ENCODE results near the gene C6orf136. TPM values are rescaled to one million over a fixed set of nuclear protein-coding genes. Genes with fewer than 3 reads are reported as not detected.

The C6orf136 gene
- total and polyA plus RNA-seq, 2 donors from 2014 or later: 27.4 to 45.6 TPM

DNA sequence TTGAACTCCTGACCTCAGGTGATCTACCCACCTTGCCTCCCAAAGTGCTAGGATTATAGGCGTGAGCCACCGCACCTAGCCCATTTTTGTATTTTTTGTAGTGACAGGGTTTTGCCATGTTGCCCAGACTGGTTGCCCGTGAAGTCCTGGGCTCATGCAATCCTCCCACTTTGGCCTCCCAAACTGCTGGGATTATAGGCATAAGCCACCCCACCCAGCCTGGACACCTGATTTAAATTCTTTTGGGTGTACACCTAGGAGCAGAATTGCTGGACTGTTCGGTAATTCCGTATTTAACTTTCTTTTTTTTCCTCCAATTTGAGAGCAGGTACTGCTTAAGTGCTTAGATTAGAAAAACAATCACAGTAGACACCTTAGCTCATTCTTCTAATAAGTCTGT, 49.5 kb downstream of the C6orf136 start:
- peak in 1 of 5 donors; percentile 24 for DNase-seq
- Histone ChIP-seq H3K27me3 (ENCODE audit: control insufficient read depth, insufficient read depth, low read length) (no peaks in the 10 kb centered on the region), H3K9ac (ENCODE audit: low read length in 3 of 3) (no peak overlapping the region), H3K4me1 (ENCODE audit: control insufficient read depth in 2 of 3, insufficient read depth in 2 of 3, low read depth in 1 of 3, low read length in 3 of 3) (peaks cover 0 to 2% (median 2%) of the 10 kb centered on the region in 3 donors), H3K27ac (ENCODE audit: low read depth in 2 of 2, low read length in 2 of 2) (no peak overlapping the region), H3K9me3 (ENCODE audit: control insufficient read depth in 2 of 3, insufficient read depth in 1 of 3, low read length in 3 of 3) (no peaks in the 10 kb centered on the region), H3K36me3 (ENCODE audit: control insufficient read depth in 2 of 3, insufficient read depth in 3 of 3, low read length in 3 of 3) (no peaks in the 10 kb centered on the region), H3K4me3 (ENCODE audit: low read length in 3 of 3) (no peak overlapping the region)
- intact Hi-C loops (cut with DNase I): no loop called here
- TF ChIP-seq, protein P1, sequence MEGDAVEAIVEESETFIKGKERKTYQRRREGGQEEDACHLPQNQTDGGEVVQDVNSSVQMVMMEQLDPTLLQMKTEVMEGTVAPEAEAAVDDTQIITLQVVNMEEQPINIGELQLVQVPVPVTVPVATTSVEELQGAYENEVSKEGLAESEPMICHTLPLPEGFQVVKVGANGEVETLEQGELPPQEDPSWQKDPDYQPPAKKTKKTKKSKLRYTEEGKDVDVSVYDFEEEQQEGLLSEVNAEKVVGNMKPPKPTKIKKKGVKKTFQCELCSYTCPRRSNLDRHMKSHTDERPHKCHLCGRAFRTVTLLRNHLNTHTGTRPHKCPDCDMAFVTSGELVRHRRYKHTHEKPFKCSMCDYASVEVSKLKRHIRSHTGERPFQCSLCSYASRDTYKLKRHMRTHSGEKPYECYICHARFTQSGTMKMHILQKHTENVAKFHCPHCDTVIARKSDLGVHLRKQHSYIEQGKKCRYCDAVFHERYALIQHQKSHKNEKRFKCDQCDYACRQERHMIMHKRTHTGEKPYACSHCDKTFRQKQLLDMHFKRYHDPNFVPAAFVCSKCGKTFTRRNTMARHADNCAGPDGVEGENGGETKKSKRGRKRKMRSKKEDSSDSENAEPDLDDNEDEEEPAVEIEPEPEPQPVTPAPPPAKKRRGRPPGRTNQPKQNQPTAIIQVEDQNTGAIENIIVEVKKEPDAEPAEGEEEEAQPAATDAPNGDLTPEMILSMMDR (IDR thresholded peaks at IDR 0.05; ENCODE audit: borderline replicate concordance, extremely low read depth, insufficient read depth): no peak
- FAIRE-seq: no peak

DNA sequence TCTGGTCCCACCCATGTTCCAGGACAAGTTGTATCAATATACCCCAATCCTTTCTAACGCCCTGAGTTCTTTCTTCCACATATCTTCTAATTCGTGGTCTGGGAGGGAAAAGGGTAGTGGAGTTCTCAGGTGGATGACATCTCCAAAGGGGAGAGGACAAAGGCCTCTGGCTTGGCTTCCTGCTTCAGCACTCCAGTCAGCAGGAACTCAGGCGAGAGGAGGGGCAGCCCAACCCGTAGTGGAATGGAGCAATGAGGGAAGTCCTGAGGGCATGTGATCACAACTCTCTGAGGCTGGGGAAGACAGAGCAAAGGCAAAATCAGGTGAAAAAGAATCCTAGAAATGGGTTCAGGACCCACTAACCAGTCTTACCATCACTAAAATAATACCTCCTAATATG, 53.4 kb downstream of the C6orf136 start:
- TF ChIP-seq, protein P1 (IDR thresholded peaks at IDR 0.05; ENCODE audit: borderline replicate concordance, extremely low read depth, insufficient read depth): no peak
- Histone ChIP-seq H3K27me3 (ENCODE audit: control insufficient read depth, insufficient read depth, low read length) (no peaks in the 10 kb centered on the region), H3K9me3 (ENCODE audit: control insufficient read depth in 2 of 3, insufficient read depth in 1 of 3, low read length in 3 of 3) (no peaks in the 10 kb centered on the region), H3K27ac (ENCODE audit: low read depth in 2 of 2, low read length in 2 of 2) (peak overlapping the region in 1 of 2 donors; percentile 17), H3K4me3 (ENCODE audit: low read length in 3 of 3) (no peak overlapping the region), H3K4me1 (ENCODE audit: control insufficient read depth in 2 of 3, insufficient read depth in 2 of 3, low read depth in 1 of 3, low read length in 3 of 3) (no peaks in the 10 kb centered on the region), H3K36me3 (ENCODE audit: control insufficient read depth in 2 of 3, insufficient read depth in 3 of 3, low read length in 3 of 3) (peaks cover 0 to 6% (median 0%) of the 10 kb centered on the region in 3 donors), H3K9ac (ENCODE audit: low read length in 3 of 3) (no peak overlapping the region)
- DNase-seq (peak in 2 of 5 donors; percentile 29 to 61), FAIRE-seq (no peak)
- intact Hi-C loops (cut with DNase I): no loop called here

Other genes with a start within 250 kb of the C6orf136 start
- 525 TPM for gene HLA-E, start 157.6 kb upstream of the C6orf136 start, total RNA-seq
- gene HLA-E, start 157.6 kb upstream of the C6orf136 start, polyA plus RNA-seq (ENCODE audit: insufficient read depth, low read depth, low replicate concordance): 387 TPM
- 70.4 TPM for gene GNL1, start 90.6 kb upstream of the C6orf136 start, total RNA-seq
- 64.9 TPM for gene GNL1, start 90.6 kb upstream of the C6orf136 start, polyA plus RNA-seq (ENCODE audit: insufficient read depth, low read depth, low replicate concordance)
- gene PRR3, start 89.8 kb upstream of the C6orf136 start, total RNA-seq: 9.3 TPM
- gene PRR3, start 89.8 kb upstream of the C6orf136 start, polyA plus RNA-seq (ENCODE audit: insufficient read depth, low read depth, low replicate concordance): 7.9 TPM
- 47.2 TPM for gene ABCF1, start 75.7 kb upstream of the C6orf136 start, total RNA-seq
- 32.9 TPM for gene ABCF1, start 75.7 kb upstream of the C6orf136 start, polyA plus RNA-seq (ENCODE audit: insufficient read depth, low read depth, low replicate concordance)
- gene PPP1R10, start 29.9 kb upstream of the C6orf136 start, total RNA-seq: 65.0 TPM
- 19.7 TPM for gene PPP1R10, start 29.9 kb upstream of the C6orf136 start, polyA plus RNA-seq (ENCODE audit: insufficient read depth, low read depth, low replicate concordance)
- 62.1 TPM for gene MRPS18B, start 29.3 kb upstream of the C6orf136 start, total RNA-seq
- 135 TPM for gene MRPS18B, start 29.3 kb upstream of the C6orf136 start, polyA plus RNA-seq (ENCODE audit: insufficient read depth, low read depth, low replicate concordance)
- 10.4 TPM for gene ATAT1, start 20.3 kb upstream of the C6orf136 start, total RNA-seq
- 12.4 TPM for gene ATAT1, start 20.3 kb upstream of the C6orf136 start, polyA plus RNA-seq (ENCODE audit: insufficient read depth, low read depth, low replicate concordance)
- 30.5 TPM for gene DHX16, start 25.9 kb downstream of the C6orf136 start, total RNA-seq
- gene DHX16, start 25.9 kb downstream of the C6orf136 start, polyA plus RNA-seq (ENCODE audit: insufficient read depth, low read depth, low replicate concordance): 26.7 TPM
- gene PPP1R18, start 39.5 kb downstream of the C6orf136 start, total RNA-seq: 51.9 TPM
- 17.1 TPM for gene PPP1R18, start 39.5 kb downstream of the C6orf136 start, polyA plus RNA-seq (ENCODE audit: insufficient read depth, low read depth, low replicate concordance)
- gene NRM, start 43.9 kb downstream of the C6orf136 start, total RNA-seq: 14.2 TPM
- 14.2 TPM for gene NRM, start 43.9 kb downstream of the C6orf136 start, polyA plus RNA-seq (ENCODE audit: insufficient read depth, low read depth, low replicate concordance)
- 47.9 TPM for gene MDC1, start 70.1 kb downstream of the C6orf136 start, total RNA-seq
- gene MDC1, start 70.1 kb downstream of the C6orf136 start, polyA plus RNA-seq (ENCODE audit: insufficient read depth, low read depth, low replicate concordance): 9.5 TPM
- gene TUBB, start 73.2 kb downstream of the C6orf136 start, total RNA-seq: 295 TPM
- 197 TPM for gene TUBB, start 73.2 kb downstream of the C6orf136 start, polyA plus RNA-seq (ENCODE audit: insufficient read depth, low read depth, low replicate concordance)
- 227 TPM for gene FLOT1, start 95.6 kb downstream of the C6orf136 start, total RNA-seq
- gene FLOT1, start 95.6 kb downstream of the C6orf136 start, polyA plus RNA-seq (ENCODE audit: insufficient read depth, low read depth, low replicate concordance): 317 TPM
- gene IER3, start 97.4 kb downstream of the C6orf136 start, total RNA-seq: 59.5 TPM
- gene IER3, start 97.4 kb downstream of the C6orf136 start, polyA plus RNA-seq (ENCODE audit: insufficient read depth, low read depth, low replicate concordance): 94.3 TPM
- gene DDR1, start 237.4 kb downstream of the C6orf136 start, total RNA-seq: 362 TPM
- gene DDR1, start 237.4 kb downstream of the C6orf136 start, polyA plus RNA-seq (ENCODE audit: insufficient read depth, low read depth, low replicate concordance): 95.8 TPM

Data from kidney (tissue), 14 donors.